SK-N-SH treated with all-trans-retinoic acid at 6 μM for 48 hours (cell line): ENCODE data around the gene ESM1.

ENCODE experiments used
- CREB5 ChIP-seq: fragments of 250-450 bp; sonication (Bioruptor Pico); IDR thresholded peaks from 2 replicates; pipeline ENCODE4 v1.5.1; 2020; ENCODE audit warnings: low read depth, mild to moderate bottlenecking, moderate library complexity
- ESRRG ChIP-seq: fragments of 250-450 bp; sonication (Bioruptor Pico); IDR thresholded peaks from 2 replicates; pipeline ENCODE4 v1.6.1; 2021; ENCODE audit warnings: mild to moderate bottlenecking
- POU6F1 ChIP-seq: fragments of 250-450 bp; sonication (Bioruptor Pico); IDR thresholded peaks from 2 replicates; pipeline ENCODE4 v1.8.0; 2021; ENCODE audit warnings: low read depth, mild to moderate bottlenecking, moderate library complexity, borderline replicate concordance
- ZFP30 ChIP-seq: fragments of 450-650 bp; formaldehyde crosslinking; IDR thresholded peaks from 2 replicates; pipeline ENCODE4 v1.5.0; 2022; ENCODE audit warnings: mild to moderate bottlenecking, moderate library complexity
- ZNF565 ChIP-seq: fragments of 450-650 bp; formaldehyde crosslinking; conservative IDR thresholded peaks from 2 replicates; pipeline ENCODE4 v1.5.0; 2020; ENCODE audit warnings: low read depth, mild to moderate bottlenecking, moderate library complexity

GRCh38 chr5:54942064-54942778 lies 43.2 kb downstream of the ESM1 start:
- TF ChIP-seq ZFP30 (CRISPR knock-in tag) (no peak), CREB5 (CRISPR knock-in tag) (no peak), ZNF565 (no peak), POU6F1 (CRISPR knock-in tag) (no peak), ESRRG (CRISPR knock-in tag) (no peak)
